Measurements from ENCODE around the gene EPB41L1. TPM values are rescaled to one million over a fixed set of nuclear protein-coding genes. Genes with fewer than 3 reads are reported as not detected.

The EPB41L1 gene
- total RNA-seq, 1 donor from 2014 or later, result 2.1 TPM

GRCh38 chr20:36144336-36144735 lies 10.2 kb upstream of the EPB41L1 start:
- TF ChIP-seq, protein P1, sequence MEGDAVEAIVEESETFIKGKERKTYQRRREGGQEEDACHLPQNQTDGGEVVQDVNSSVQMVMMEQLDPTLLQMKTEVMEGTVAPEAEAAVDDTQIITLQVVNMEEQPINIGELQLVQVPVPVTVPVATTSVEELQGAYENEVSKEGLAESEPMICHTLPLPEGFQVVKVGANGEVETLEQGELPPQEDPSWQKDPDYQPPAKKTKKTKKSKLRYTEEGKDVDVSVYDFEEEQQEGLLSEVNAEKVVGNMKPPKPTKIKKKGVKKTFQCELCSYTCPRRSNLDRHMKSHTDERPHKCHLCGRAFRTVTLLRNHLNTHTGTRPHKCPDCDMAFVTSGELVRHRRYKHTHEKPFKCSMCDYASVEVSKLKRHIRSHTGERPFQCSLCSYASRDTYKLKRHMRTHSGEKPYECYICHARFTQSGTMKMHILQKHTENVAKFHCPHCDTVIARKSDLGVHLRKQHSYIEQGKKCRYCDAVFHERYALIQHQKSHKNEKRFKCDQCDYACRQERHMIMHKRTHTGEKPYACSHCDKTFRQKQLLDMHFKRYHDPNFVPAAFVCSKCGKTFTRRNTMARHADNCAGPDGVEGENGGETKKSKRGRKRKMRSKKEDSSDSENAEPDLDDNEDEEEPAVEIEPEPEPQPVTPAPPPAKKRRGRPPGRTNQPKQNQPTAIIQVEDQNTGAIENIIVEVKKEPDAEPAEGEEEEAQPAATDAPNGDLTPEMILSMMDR (IDR thresholded peaks at IDR 0.05; ENCODE audit: insufficient read depth, low read length, severe bottlenecking), result no peak
- Histone ChIP-seq H3K4me3 (ENCODE audit: low read depth, low read length) (no peak overlapping the region), H3K36me3 (ENCODE audit: control insufficient read depth, insufficient read depth, low read length) (no peaks in the 10 kb centered on the region), H3K27me3 (ENCODE audit: control insufficient read depth, insufficient read depth, low read length) (peaks cover under 1% of the 10 kb centered on the region)
- no peak for DNase-seq (ENCODE audit: low read depth)
- FAIRE-seq, result no peak

- TF ChIP-seq, protein P1 (IDR thresholded peaks at IDR 0.05; ENCODE audit: insufficient read depth, low read length, severe bottlenecking), result no peak
- H3K4me3 ChIP-seq (ENCODE audit: low read depth, low read length), result no peak overlapping the region
- peaks cover 2% of the 10 kb centered on the region for H3K27me3 ChIP-seq (ENCODE audit: control insufficient read depth, insufficient read depth, low read length)
- DNase-seq (ENCODE audit: low read depth), result no peak
- no peaks in the 10 kb centered on the region for H3K36me3 ChIP-seq (ENCODE audit: control insufficient read depth, insufficient read depth, low read length)
- no peak for FAIRE-seq
Observed at GRCh38 chr20:36145877-36146707, 8.4 kb upstream of the EPB41L1 start.

DNA sequence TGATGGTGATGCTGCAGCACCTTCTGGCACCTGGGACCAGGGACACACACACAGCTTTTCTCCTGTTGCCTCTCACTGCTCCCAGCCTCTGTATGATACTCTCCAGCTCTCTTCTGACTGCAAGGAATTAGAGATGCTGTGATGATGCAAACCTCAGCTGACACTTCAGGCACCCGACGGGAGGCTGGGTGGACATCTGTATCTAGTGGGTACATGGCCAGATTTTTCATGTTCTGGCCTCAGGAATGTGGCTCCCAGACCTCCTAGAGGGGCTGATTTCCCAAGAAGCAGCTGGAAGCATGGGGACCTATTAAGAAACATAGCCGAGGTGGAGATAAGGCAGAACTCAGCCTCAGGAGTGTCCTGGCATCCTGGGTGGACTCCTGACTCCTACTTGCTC lies 6.8 kb upstream of the EPB41L1 start:
- H3K4me3 ChIP-seq (ENCODE audit: low read depth, low read length), result no peak overlapping the region
- DNase-seq (ENCODE audit: low read depth), result no peak
- H3K36me3 ChIP-seq (ENCODE audit: control insufficient read depth, insufficient read depth, low read length), result no peaks in the 10 kb centered on the region
- peaks cover 2% of the 10 kb centered on the region for H3K27me3 ChIP-seq (ENCODE audit: control insufficient read depth, insufficient read depth, low read length)
- no peak for FAIRE-seq
- TF ChIP-seq, protein P1 (IDR thresholded peaks at IDR 0.05; ENCODE audit: insufficient read depth, low read length, severe bottlenecking), result no peak

DNA sequence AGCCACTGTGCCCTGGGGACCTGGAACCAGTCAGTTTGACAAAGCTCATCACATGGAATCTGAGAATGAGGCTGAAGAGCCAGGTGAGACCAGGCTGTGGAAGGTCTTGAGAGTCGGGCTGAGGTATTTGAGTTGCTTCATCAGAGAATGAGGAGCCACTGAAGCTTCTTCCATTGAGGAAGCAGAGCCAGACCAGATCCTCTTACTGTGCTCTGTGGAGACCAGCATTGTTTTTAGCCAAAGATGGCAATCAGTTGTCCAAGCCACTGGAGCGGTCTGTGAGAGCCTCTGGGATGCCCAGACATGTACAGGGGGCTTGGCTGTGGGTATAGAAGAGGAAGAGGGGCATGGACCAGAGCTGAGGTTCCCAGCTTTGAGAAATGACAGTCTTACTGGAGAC lies 6.1 kb upstream of the EPB41L1 start:
- TF ChIP-seq, protein P1 (IDR thresholded peaks at IDR 0.05; ENCODE audit: insufficient read depth, low read length, severe bottlenecking), result no peak
- Histone ChIP-seq H3K36me3 (ENCODE audit: control insufficient read depth, insufficient read depth, low read length) (no peaks in the 10 kb centered on the region), H3K27me3 (ENCODE audit: control insufficient read depth, insufficient read depth, low read length) (peaks cover 2% of the 10 kb centered on the region), H3K4me3 (ENCODE audit: low read depth, low read length) (no peak overlapping the region)
- FAIRE-seq (no peak), DNase-seq (ENCODE audit: low read depth) (no peak)

DNA sequence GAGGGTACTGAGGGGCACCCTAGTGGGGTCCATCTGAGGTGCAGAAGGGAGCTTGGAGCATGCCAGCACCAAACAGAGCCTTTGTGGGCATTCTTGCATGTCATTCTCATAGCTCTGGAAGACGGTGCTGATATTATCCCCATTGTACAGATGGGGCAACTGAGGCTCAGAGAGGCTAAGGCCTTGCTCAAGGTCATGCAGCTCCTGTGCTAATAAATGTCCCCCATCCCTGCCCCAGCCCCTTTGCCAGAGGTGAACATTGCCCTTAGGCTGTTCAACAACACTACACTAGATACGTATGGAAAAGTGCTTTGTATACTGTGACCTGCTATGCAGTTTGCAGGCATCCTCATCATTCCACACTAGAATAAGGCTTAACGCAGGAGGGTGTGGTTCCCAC lies 5.5 kb upstream of the EPB41L1 start:
- Histone ChIP-seq H3K4me3 (ENCODE audit: low read depth, low read length) (no peak overlapping the region), H3K27me3 (ENCODE audit: control insufficient read depth, insufficient read depth, low read length) (peaks cover 2% of the 10 kb centered on the region), H3K36me3 (ENCODE audit: control insufficient read depth, insufficient read depth, low read length) (no peaks in the 10 kb centered on the region)
- no peak for FAIRE-seq
- DNase-seq (ENCODE audit: low read depth), result no peak
- TF ChIP-seq, protein P1 (IDR thresholded peaks at IDR 0.05; ENCODE audit: insufficient read depth, low read length, severe bottlenecking), result no peak

DNA sequence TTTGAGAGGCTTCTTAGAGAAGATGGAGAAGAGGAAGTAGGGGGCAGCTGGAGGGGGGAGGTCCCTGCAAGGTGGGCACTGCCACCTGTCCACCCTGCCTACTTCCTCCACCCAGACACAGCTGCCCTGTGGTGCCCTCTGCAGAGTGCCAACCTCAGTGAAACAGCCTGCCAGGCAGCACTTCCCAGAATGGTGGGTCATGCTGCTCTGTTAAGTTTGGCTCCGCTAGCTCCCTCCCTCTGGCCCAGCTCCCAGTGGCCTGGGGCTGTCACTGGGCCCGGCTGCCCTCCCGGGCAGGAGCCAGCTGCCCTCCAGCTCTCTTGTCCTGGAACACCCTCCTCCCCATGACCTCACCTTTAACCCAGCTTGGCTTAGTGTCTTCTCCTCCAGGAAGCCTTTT lies 5.1 kb upstream of the EPB41L1 start:
- TF ChIP-seq, protein P1 (IDR thresholded peaks at IDR 0.05; ENCODE audit: insufficient read depth, low read length, severe bottlenecking), result no peak
- DNase-seq (ENCODE audit: low read depth), result no peak

More for the DNA sequence above, 5.1 kb upstream of the EPB41L1 start:
- H3K27me3 ChIP-seq (ENCODE audit: control insufficient read depth, insufficient read depth, low read length), result peaks cover 2% of the 10 kb centered on the region
- H3K4me3 ChIP-seq (ENCODE audit: low read depth, low read length), result no peak overlapping the region
- no peak for FAIRE-seq
- no peaks in the 10 kb centered on the region for H3K36me3 ChIP-seq (ENCODE audit: control insufficient read depth, insufficient read depth, low read length)
